GM18909 (cell line): ENCODE results near the gene GALNT18.

Experiments used
- ATAC-seq: cut with Tn5 transposase; IDR thresholded peaks from one replicate; pipeline ENCODE4 v1.9.1; 2021; ENCODE audit warnings: mild to moderate bottlenecking; ENCODE audit not compliant: unreplicated experiment, poor library complexity

Gene GALNT18

DNA sequence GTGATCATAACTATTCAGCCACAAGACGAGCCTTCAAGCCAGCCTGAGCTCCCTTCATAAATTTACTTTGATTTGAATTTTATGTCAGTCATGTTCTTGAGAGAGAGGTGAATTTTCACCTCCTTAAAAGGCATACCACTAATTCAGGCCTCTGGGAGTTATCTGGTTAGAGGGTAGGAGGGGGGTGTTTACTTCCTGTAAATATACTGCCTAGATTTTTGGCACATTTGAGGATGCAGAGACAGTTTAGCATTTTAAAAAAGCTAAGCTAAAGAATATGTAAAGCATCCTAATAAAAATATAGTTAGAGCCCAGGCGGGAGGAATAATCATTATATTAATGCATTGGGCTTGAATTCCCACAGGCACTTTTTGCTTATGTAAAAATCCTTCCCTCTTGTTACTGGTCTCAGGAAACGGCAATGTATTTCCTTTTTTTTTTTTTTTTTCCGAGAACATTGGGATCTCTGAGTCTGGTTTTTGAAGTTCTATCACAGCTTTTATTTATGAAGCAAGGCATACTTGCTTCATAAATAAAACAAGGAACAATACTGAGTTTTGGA lies 385.2 kb downstream of the GALNT18 start:
- no peak for ATAC-seq

DNA sequence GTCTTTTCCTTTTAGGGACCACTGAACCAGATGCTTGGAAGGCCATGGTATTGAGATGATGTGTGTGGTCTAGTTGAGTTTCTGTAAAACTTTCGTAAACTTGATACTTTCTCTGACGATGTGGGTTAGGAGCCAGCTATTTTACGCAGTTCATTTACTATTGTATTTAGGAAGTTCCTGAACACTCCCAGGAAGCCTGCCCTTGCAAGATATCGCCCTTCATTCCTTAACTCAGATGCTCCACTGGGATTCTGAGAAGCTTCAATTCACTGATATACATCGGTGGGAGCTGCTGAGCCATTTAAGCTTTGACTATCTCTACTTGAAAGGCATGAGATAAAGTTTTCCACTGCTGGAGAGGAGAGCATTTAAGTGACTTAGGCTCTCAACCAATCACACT lies 390.0 kb downstream of the GALNT18 start:
- ATAC-seq = no peak

DNA sequence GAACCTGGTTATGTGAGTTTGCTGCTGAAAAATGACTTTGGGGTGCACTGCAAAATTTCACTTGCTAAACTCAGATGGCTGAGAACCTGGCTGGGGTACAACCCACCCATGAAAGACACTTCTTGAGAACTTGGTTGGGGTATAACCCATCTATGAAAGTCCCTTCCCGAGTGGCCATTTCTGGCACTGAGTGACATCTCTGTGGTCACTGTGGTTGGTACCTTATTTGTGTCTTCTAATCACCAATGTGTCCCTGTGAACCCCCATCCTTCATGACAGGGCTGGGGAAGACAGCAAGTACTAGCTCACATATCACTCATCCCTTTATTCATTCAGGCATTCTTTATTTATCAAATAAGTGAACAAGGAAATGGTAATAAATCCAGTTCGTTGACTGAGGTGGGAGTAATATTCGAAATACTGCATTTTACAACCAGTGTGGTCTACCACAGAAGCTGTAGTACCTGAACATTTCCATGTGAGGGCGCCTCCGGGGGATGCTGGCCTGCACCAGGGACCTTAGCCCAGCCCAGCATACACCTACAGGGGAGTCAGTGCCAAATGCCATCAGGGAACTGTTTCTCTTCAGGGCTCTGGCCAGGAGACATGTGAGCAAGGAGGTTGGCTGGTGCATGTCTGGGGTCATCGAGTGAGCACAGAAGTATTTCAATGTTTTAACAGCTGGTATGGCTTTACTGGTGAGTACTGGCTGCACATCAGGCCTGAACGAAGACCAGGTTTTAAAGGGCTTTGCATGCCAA lies 390.8 kb downstream of the GALNT18 start:
- no peak for ATAC-seq

DNA sequence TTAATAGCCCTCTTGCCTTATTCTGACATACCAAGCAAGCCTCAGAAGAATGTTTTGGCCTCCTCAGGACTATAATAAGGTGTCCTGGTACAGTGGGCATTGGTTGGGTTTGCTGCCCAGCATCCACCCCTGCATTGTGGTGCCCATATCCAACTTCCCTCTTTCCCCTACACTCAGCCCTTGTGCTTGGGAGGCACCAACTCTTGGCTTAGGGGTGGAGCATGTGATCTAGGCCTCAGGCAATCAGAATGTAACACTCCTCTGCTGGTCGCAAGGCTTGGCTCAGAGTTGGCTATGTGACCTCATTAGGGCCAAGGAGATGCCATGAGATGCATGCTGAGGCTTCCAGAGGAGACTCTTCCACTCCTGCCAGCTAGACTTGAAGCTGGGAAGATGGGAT lies 391.7 kb downstream of the GALNT18 start:
- ATAC-seq = no peak

DNA sequence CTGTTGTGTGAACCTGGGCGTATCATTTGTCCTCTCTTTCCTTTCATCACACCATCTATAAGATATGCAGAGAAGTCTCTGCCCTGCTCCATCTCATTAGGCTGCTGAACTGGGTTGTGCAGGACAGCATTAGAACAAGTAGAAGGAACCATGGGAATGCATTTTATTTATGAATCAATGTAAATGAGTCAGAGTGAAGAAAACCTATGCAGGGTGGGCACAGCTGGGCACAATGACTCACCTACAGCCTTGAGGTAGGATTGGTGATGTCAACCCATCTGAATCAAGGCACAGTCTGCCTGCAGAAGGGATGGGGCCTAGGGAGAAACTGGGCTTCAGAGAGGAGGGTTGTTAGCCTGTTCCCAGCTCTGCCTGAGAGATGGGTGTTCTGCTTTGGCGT lies 392.2 kb downstream of the GALNT18 start:
- no peak for ATAC-seq

DNA sequence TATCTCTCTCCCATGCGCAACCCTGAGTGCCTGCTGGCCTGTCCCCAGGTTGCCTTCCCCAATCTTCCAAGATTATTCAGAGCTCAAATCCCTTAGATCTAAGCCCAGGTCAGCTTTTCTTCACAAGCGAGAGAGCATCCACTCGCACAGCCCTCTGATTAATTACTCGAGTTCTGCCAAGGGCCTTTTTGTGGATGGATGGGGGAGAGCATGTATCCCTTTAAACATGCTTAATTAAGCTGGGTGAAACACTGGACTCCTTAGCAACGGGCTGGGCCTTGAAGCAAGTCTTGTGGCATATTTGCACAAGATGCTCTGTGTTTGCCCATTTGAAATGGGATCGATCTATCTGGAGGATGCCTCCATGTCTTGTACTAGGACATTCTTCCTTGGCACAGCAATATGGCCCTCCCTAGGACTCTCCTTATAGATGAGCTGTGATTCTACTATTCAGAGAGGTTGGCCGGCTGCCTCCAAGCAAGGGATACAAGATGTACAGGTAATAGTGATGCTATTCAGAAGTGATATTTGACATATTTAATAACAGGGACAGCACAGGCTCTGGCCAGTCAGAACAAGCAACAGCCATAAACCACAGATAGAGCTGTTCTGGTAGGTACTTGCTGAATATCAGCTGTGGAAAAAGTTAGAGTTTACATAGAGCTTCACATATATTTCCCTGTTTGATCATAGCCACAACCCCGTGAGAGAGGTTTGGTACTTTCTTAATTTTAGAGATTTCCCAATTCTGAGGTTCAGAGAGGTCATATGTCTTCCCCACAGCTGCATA lies 394.3 kb downstream of the GALNT18 start:
- ATAC-seq = no peak
